Neural cell (in vitro differentiated cells): Measurements from ENCODE around the gene OTULINL. TPM values are rescaled to one million over a fixed set of nuclear protein-coding genes. Genes with fewer than 3 reads are reported as not detected.

Experiments used
- H2AFZ ChIP-seq: fragments of 200-600, 300-800 bp; sonication (generic), shearing (Covaris generic); 2 replicates; pipeline ENCODE4 v1.6.0; 2014; ENCODE audit warnings: low read depth, mild to moderate bottlenecking, antibody characterized with exemption, low read length, moderate library complexity
- H3F3A ChIP-seq: fragments of 200-600 bp; shearing (Covaris generic); 2 replicates; pipeline ENCODE4 v1.6.1; 2016; ENCODE audit warnings: mild to moderate bottlenecking, moderate library complexity, mixed read lengths, antibody characterized with exemption, low read length; ENCODE audit not compliant: insufficient read depth, poor library complexity, severe bottlenecking
- H3K27ac ChIP-seq: fragments of 200-600, 300-800 bp; sonication (generic), shearing (Covaris generic); 2 replicates; pipeline ENCODE4 v1.5.1; 2014; ENCODE audit warnings: mild to moderate bottlenecking, low read length, moderate library complexity
- H3K27me3 ChIP-seq: fragments of 300-800, 200-600 bp; sonication (generic), shearing (Covaris generic); 2 replicates; pipeline ENCODE4 v1.6.0; 2014; ENCODE audit warnings: mild to moderate bottlenecking, low read depth, low read length, moderate library complexity; ENCODE audit not compliant: insufficient read depth
- H3K36me3 ChIP-seq: fragments of 300-800, 200-600 bp; sonication (generic), shearing (Covaris generic); 2 replicates; pipeline ENCODE4 v1.5.1; 2014; ENCODE audit warnings: mild to moderate bottlenecking, antibody characterized with exemption, low read length, moderate library complexity; ENCODE audit not compliant: insufficient read depth
- H3K4me2 ChIP-seq: fragments of 300-800, 200-600 bp; sonication (generic), shearing (Covaris generic); 2 replicates; pipeline ENCODE4 v1.6.0; 2014; ENCODE audit warnings: mild to moderate bottlenecking, low read length
- H3K4me3 ChIP-seq: fragments of 300-800, 200-600 bp; sonication (generic), shearing (Covaris generic); 2 replicates; pipeline ENCODE4 v1.5.1; 2014; ENCODE audit warnings: mild to moderate bottlenecking, low read length, moderate library complexity
- H3K79me2 ChIP-seq: fragments of 200-600 bp; shearing (Covaris generic); replicated peaks from 2 replicates; pipeline ENCODE4 v1.6.0; 2014; ENCODE audit warnings: mild to moderate bottlenecking, low read length, moderate library complexity; ENCODE audit not compliant: insufficient read depth
- H3K9ac ChIP-seq: fragments of 300-800, 200-600 bp; sonication (generic), shearing (Covaris generic); 2 replicates; pipeline ENCODE4 v1.6.1; 2016; ENCODE audit warnings: mild to moderate bottlenecking, low read length, mixed read lengths
- H3K9me2 ChIP-seq: fragments of 200-600 bp; shearing (Covaris generic); 2 replicates; pipeline ENCODE4 v1.6.1; 2016; ENCODE audit warnings: mild to moderate bottlenecking, low read length, mixed read lengths; ENCODE audit not compliant: insufficient read depth
- H3K9me3 ChIP-seq: fragments of 200-600, 300-800 bp; sonication (generic), shearing (Covaris generic); 2 replicates; pipeline ENCODE4 v1.6.1; 2016; ENCODE audit warnings: mild to moderate bottlenecking, mixed run types, low read length, moderate library complexity, mixed read lengths
- H4K20me1 ChIP-seq: fragments of 200-600 bp; shearing (Covaris generic); 2 replicates; pipeline ENCODE4 v1.6.1; 2016; ENCODE audit warnings: mild to moderate bottlenecking, mixed run types; ENCODE audit not compliant: insufficient read depth
- EP300 ChIP-seq: fragments of 450-650 bp; conservative IDR thresholded peaks from 2 replicates; pipeline ENCODE4 v1.6.1; 2014; ENCODE audit warnings: antibody characterized with exemption, mild to moderate bottlenecking, moderate library complexity; ENCODE audit not compliant: poor library complexity, severe bottlenecking
- EZH2 ChIP-seq: fragments of 200-600, 300-800 bp; shearing (Covaris generic), sonication (generic); IDR thresholded peaks from 2 replicates; pipeline ENCODE4 v1.6.1; 2014; ENCODE audit warnings: antibody characterized with exemption, low read length, borderline replicate concordance, mild to moderate bottlenecking; ENCODE audit not compliant: insufficient read depth, poor library complexity, severe bottlenecking
- MXI1 ChIP-seq: fragments of 450-650 bp; conservative IDR thresholded peaks from 2 replicates; pipeline ENCODE4 v1.6.1; 2014; ENCODE audit warnings: antibody characterized with exemption, mild to moderate bottlenecking; ENCODE audit not compliant: poor library complexity, severe bottlenecking
- POLR2AphosphoS5 ChIP-seq: IDR thresholded peaks from 2 replicates; pipeline ENCODE4 v1.6.1; 2012
- RAD21 ChIP-seq: fragments of 450-650 bp; conservative IDR thresholded peaks from 2 replicates; pipeline ENCODE4 v1.6.1; 2014; ENCODE audit warnings: antibody characterized with exemption, mild to moderate bottlenecking, moderate library complexity
- SMC3 ChIP-seq: fragments of 450-650 bp; conservative IDR thresholded peaks from 2 replicates; pipeline ENCODE4 v1.6.1; 2014; ENCODE audit warnings: antibody characterized with exemption, mild to moderate bottlenecking, moderate library complexity; ENCODE audit not compliant: poor library complexity
- TAF1 ChIP-seq: IDR thresholded peaks from 2 replicates; pipeline ENCODE4 v1.6.1; 2012; ENCODE audit warnings: low read depth
- polyA plus RNA-seq: library from polyadenylated mRNA; depleted of rRNA; stranded (reverse); fragments of >200 nt; gene quantifications from 2 replicates; pipeline ENCODE4 v1.2.3, GENCODE V29; 2014
- TF ChIP-seq, protein P1 (sequence below): IDR thresholded peaks from 2 replicates; pipeline ENCODE4 v1.6.1; 2012; ENCODE audit warnings: borderline replicate concordance
- TF ChIP-seq, protein P2 (sequence below): fragments of 450-650 bp; IDR thresholded peaks from 2 replicates; pipeline ENCODE4 v1.5.1; 2014; ENCODE audit warnings: antibody characterized with exemption, mild to moderate bottlenecking, moderate library complexity; ENCODE audit not compliant: poor library complexity, severe bottlenecking

The OTULINL gene
- polyA plus RNA-seq, 1 donor from 2014 or later: 7.2 TPM

DNA sequence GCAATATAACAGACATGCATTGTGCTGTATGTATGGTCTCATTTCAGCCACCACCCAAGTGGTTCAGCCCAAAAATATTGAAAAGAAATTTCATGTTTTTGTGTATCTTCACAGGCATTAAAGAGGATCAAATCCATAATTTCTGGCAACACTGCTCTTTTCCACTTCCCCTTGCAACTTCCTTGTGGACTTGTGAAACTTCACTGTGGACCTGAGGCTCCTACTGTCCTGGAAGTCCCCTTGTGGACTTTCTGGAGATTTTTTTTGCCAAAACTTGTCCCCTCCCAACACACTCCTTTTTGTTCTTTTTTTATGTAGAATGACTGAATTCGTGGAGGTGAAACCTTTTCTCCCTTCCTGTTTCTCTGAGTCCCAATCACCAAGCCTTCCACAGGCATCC is 14.3 kb downstream of the OTULINL start:
- Histone ChIP-seq H2AFZ (no peak overlapping the region), H3K27ac (no peak overlapping the region), H3F3A (no peaks in the 10 kb centered on the region), H3K79me2 (no peaks in the 10 kb centered on the region), H3K9me2 (no peaks in the 10 kb centered on the region), H3K4me3 (no peak overlapping the region), H3K27me3 (no peaks in the 10 kb centered on the region), H4K20me1 (no peaks in the 10 kb centered on the region), H3K36me3 (no peaks in the 10 kb centered on the region), H3K4me2 (no peak overlapping the region), H3K9ac (no peak overlapping the region), H3K9me3 (no peaks in the 10 kb centered on the region)
- TF ChIP-seq, protein P1, sequence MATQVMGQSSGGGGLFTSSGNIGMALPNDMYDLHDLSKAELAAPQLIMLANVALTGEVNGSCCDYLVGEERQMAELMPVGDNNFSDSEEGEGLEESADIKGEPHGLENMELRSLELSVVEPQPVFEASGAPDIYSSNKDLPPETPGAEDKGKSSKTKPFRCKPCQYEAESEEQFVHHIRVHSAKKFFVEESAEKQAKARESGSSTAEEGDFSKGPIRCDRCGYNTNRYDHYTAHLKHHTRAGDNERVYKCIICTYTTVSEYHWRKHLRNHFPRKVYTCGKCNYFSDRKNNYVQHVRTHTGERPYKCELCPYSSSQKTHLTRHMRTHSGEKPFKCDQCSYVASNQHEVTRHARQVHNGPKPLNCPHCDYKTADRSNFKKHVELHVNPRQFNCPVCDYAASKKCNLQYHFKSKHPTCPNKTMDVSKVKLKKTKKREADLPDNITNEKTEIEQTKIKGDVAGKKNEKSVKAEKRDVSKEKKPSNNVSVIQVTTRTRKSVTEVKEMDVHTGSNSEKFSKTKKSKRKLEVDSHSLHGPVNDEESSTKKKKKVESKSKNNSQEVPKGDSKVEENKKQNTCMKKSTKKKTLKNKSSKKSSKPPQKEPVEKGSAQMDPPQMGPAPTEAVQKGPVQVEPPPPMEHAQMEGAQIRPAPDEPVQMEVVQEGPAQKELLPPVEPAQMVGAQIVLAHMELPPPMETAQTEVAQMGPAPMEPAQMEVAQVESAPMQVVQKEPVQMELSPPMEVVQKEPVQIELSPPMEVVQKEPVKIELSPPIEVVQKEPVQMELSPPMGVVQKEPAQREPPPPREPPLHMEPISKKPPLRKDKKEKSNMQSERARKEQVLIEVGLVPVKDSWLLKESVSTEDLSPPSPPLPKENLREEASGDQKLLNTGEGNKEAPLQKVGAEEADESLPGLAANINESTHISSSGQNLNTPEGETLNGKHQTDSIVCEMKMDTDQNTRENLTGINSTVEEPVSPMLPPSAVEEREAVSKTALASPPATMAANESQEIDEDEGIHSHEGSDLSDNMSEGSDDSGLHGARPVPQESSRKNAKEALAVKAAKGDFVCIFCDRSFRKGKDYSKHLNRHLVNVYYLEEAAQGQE: no peak
- TF ChIP-seq RAD21 (no peak), POLR2AphosphoS5 (no peak), TAF1 (no peak), EZH2 (no peak), MXI1 (no peak), SMC3 (no peak), EP300 (no peak)
- TF ChIP-seq, protein P2, sequence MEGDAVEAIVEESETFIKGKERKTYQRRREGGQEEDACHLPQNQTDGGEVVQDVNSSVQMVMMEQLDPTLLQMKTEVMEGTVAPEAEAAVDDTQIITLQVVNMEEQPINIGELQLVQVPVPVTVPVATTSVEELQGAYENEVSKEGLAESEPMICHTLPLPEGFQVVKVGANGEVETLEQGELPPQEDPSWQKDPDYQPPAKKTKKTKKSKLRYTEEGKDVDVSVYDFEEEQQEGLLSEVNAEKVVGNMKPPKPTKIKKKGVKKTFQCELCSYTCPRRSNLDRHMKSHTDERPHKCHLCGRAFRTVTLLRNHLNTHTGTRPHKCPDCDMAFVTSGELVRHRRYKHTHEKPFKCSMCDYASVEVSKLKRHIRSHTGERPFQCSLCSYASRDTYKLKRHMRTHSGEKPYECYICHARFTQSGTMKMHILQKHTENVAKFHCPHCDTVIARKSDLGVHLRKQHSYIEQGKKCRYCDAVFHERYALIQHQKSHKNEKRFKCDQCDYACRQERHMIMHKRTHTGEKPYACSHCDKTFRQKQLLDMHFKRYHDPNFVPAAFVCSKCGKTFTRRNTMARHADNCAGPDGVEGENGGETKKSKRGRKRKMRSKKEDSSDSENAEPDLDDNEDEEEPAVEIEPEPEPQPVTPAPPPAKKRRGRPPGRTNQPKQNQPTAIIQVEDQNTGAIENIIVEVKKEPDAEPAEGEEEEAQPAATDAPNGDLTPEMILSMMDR: no peak

DNA sequence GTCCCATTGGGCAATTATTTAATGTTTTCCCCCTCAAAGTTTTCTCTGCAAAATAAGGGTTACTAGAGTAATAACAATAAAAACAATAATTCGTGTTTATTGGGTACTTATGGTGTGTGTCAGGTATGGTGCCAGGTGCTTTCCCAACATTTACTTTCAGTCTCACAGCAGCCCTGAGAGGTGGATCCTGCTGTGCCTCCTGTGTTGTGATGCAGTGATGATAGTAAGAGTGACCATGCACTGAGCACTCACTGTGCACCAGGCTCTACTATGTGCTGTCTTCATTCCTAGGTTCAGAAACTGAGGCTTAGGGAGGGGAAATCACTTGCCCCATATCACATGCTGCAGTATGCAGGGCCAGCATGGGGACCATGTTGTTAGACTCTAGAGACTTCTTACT is 15.5 kb downstream of the OTULINL start:
- Histone ChIP-seq H3K27me3 (no peaks in the 10 kb centered on the region), H3K9ac (no peak overlapping the region), H2AFZ (no peak overlapping the region), H3K36me3 (no peaks in the 10 kb centered on the region), H4K20me1 (no peaks in the 10 kb centered on the region), H3K9me3 (no peaks in the 10 kb centered on the region), H3K9me2 (no peaks in the 10 kb centered on the region), H3K4me3 (no peak overlapping the region), H3K27ac (no peak overlapping the region), H3K79me2 (no peaks in the 10 kb centered on the region), H3F3A (no peaks in the 10 kb centered on the region), H3K4me2 (no peak overlapping the region)
- TF ChIP-seq EZH2 (no peak), SMC3 (no peak)

DNA sequence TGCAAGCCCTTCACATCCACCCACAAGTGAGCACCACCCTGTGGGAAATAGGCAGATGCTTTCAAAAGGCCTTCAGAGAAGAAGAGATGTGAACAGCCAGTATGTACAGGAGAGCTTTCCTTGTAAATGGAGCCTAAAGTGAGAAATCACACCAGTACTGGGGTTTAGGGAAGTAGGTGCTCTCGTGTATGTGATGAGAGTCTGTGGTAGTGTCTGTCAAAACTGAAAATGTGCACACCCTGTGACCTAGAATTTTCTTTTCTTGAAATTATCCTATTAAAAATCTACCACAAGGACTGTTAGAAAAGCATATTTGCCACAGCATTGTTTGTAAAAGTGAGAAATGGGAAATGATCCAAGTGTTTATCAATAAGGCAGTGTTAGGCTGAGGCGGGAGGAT is 16.6 kb downstream of the OTULINL start:
- H3K4me3 ChIP-seq: no peak overlapping the region
- TF ChIP-seq, protein P1: no peak
- TF ChIP-seq SMC3: no peak
- no peak for TF ChIP-seq EP300
- no peak for TF ChIP-seq POLR2AphosphoS5
- TF ChIP-seq, protein P2: no peak
- TF ChIP-seq TAF1: no peak
- TF ChIP-seq MXI1: no peak
- no peak for TF ChIP-seq EZH2
- no peak for TF ChIP-seq RAD21
- H3K4me2 ChIP-seq: no peak overlapping the region
- no peak overlapping the region for H3K27ac ChIP-seq
- H3K9ac ChIP-seq: no peak overlapping the region
- H3K9me2 ChIP-seq: no peaks in the 10 kb centered on the region
- H3K27me3 ChIP-seq: no peaks in the 10 kb centered on the region
- H2AFZ ChIP-seq: no peak overlapping the region
- H4K20me1 ChIP-seq: no peaks in the 10 kb centered on the region
- H3K36me3 ChIP-seq: no peaks in the 10 kb centered on the region
- H3F3A ChIP-seq: no peaks in the 10 kb centered on the region
- H3K9me3 ChIP-seq: no peaks in the 10 kb centered on the region
- H3K79me2 ChIP-seq: no peaks in the 10 kb centered on the region
